Natural killer cell treated with Interleukin-12 subunit alpha and Interleukin-12 subunit beta and Interleukin-15 and Interleukin-18, amount 100 ng/mL, for 72 hours (primary cell): Measurements from ENCODE around the gene NCSTN. TPM values are rescaled to one million over a fixed set of nuclear protein-coding genes. Genes with fewer than 3 reads are reported as not detected.

Experiments used
- ATAC-seq, 2 donors: fragments of 150-1000 bp; cut with Tn5 transposase in 1 of 2; sonication (Bioruptor Pico), chemical (Tn5 transposase) in 1 of 2; 2 replicates each; pipeline ENCODE4 v1.10.0; 2021
- DNase-seq: peaks from one replicate; pipeline ENCODE4 v3.0.0; 2022; ENCODE audit warnings: low spot score
- H3K27ac Mint-ChIP-seq, 2 donors: 1 replicate in 1 of 2; 2 replicates in 1 of 2; pipeline ENCODE4 v1.8.0; 2022; ENCODE audit warnings: mixed read lengths in 2 of 2, mild to moderate bottlenecking in 1 of 2, moderate library complexity in 1 of 2
- H3K27me3 Mint-ChIP-seq, 2 donors: 1 replicate in 1 of 2; 2 replicates in 1 of 2; pipeline ENCODE4 v1.8.0; 2022; ENCODE audit warnings: mixed read lengths in 2 of 2
- H3K36me3 Mint-ChIP-seq: one replicate; pipeline ENCODE4 v1.8.0; 2022; ENCODE audit warnings: mixed read lengths
- H3K4me1 Mint-ChIP-seq, 2 donors: 1 replicate in 1 of 2; 2 replicates in 1 of 2; pipeline ENCODE4 v1.8.0; 2022; ENCODE audit warnings: low read depth in 2 of 2, mixed read lengths in 2 of 2, mild to moderate bottlenecking in 1 of 2
- H3K4me3 Mint-ChIP-seq: one replicate; pipeline ENCODE4 v1.8.0; 2022; ENCODE audit warnings: mixed read lengths
- H3K9me3 Mint-ChIP-seq: 2 replicates; pipeline ENCODE4 v1.8.0; 2022; ENCODE audit warnings: mixed read lengths
- total RNA-seq, 2 donors: library from RNA; stranded (reverse); gene quantifications; one replicate each; pipeline ENCODE4 v1.2.3, GENCODE V29; 2022

NCSTN gene
- total RNA-seq: 10 to 100 TPM; 92.5 to 95.9 TPM

- Mint-ChIP-seq H3K36me3 (peaks cover 39% of the 10 kb centered on the region), H3K27ac (peak within 1 kb of the TSS; percentile 94 to 100), H3K9me3 (no peaks in the 10 kb centered on the region), H3K27me3 (no peaks in the 10 kb centered on the region), H3K4me1 (peaks cover 45 to 59% of the 10 kb centered on the region in 2 donors), H3K4me3 (peak within 1 kb of the TSS; percentile 98)
- DNase-seq: peak; percentile 96
- ATAC-seq: peak; percentile 99 to 100
Measured at GRCh38 chr1:160342953-160343869, at the start of gene NCSTN, which contains the start of gene COPA. NCSTN (plus strand) TSS chr1:160343383; CDS start chr1:160343397, 14 bp downstream. COPA (minus strand) TSS chr1:160343250; CDS start chr1:160343170, 80 bp downstream.

DNA sequence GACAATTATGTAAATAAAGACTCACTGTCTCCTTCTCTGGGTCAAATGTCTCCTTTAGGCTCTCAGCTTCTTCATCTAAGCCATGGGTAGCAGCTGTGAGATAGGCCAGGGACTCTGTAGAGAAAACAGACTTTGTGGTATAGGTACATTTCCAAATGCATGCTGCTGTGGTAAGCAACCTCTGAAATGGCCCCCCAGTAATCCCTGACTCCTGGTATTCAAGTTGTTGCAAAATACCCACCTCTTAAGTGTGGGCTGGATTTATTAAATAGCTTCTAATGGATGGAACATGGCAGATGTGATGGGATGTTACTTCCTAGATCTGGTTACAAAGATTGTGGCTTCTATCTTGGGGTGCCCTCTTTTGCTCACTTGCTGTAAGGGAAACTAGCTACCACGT lies 47.1 kb upstream of the NCSTN start:
- H3K4me1 Mint-ChIP-seq: peaks cover 0 to 7% of the 10 kb centered on the region in 2 donors

DNA sequence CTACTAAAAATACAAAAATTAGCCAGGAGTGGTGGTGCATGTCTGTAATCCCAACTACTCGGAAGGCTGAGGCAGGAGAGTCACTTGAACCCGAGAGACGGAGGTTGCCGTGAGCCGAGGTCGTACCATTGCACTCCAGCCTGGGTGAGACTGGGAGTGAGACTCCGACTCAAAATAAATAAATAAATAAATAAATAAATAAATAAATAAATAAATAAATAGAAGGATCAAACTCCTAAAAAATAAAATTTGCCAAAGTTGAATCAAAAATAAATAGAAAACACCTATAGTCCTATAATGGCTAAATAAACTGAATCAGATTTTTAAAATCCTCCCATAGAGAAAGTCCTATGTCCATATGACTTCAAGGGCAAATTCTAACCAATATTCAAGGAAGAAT lies 43.0 kb upstream of the NCSTN start:
- Mint-ChIP-seq H3K27me3 (no peaks in the 10 kb centered on the region), H3K4me1 (no peaks in the 10 kb centered on the region), H3K27ac (peak overlapping the region in 1 of 2 donors; percentile 51), H3K4me3 (no peak overlapping the region), H3K9me3 (no peaks in the 10 kb centered on the region), H3K36me3 (peaks cover 54% of the 10 kb centered on the region)
- ATAC-seq (no peak), DNase-seq (no peak)

More for the DNA sequence above, 47.1 kb upstream of the NCSTN start:
- DNase-seq: no peak
- H3K4me3 Mint-ChIP-seq: no peak overlapping the region
- no peak for ATAC-seq
- H3K27me3 Mint-ChIP-seq: no peaks in the 10 kb centered on the region
- peaks cover 69% of the 10 kb centered on the region for H3K36me3 Mint-ChIP-seq
- no peak overlapping the region for H3K27ac Mint-ChIP-seq
- H3K9me3 Mint-ChIP-seq: no peaks in the 10 kb centered on the region

GRCh38 chr1:160307118-160307791 lies 35.9 kb upstream of the NCSTN start:
- Mint-ChIP-seq H3K36me3 (peaks cover 50% of the 10 kb centered on the region), H3K4me3 (no peak overlapping the region), H3K9me3 (no peaks in the 10 kb centered on the region), H3K4me1 (no peaks in the 10 kb centered on the region), H3K27ac (no peak overlapping the region), H3K27me3 (no peaks in the 10 kb centered on the region)
- DNase-seq (no peak), ATAC-seq (no peak)

DNA sequence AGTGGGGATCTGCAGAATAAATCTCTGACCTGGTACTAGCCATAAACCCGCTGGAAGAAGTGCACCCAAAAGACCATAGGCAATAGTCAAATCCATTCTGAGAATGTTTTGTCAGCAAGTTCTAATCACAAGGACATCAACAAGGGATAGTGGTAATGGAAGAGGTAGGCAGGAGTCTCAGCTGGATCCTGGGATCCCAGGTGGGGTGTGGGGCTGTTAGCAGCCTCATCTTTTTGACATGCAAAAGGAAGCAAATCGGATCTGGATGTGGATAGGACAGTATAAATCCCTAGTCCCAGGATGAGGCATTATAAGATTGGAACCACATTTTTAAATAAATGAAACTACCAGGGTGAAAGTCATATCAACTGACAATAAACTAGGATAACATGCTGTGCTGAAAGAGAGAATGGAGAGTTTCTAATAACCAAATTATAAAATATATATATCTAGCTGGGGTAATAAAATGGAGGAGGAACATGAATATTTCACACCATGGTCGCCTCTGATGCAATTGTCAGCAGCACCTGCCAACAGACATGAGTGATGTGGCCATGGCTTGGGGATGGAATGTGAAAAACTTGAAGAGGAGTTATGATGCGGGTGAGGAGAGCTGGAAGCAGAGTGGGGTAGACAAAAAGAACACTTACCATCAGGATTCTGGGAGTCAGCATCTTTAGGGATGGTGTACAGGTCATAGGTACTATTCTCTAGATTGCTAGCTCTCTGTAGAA lies 34.6 kb upstream of the NCSTN start:
- Mint-ChIP-seq H3K4me1 (peaks cover 0 to 3% of the 10 kb centered on the region in 2 donors), H3K27ac (no peak overlapping the region), H3K27me3 (no peaks in the 10 kb centered on the region), H3K4me3 (no peak overlapping the region), H3K9me3 (no peaks in the 10 kb centered on the region), H3K36me3 (peaks cover 51% of the 10 kb centered on the region)
- DNase-seq: no peak
- ATAC-seq: no peak

- DNase-seq: no peak
- no peak overlapping the region for H3K4me3 Mint-ChIP-seq
- H3K36me3 Mint-ChIP-seq: peaks cover 54% of the 10 kb centered on the region
Measured at GRCh38 chr1:160309185-160309557, 34.0 kb upstream of the NCSTN start.

GRCh38 chr1:160309571-160309970 lies 33.6 kb upstream of the NCSTN start:
- no peaks in the 10 kb centered on the region for H3K9me3 Mint-ChIP-seq
- DNase-seq: no peak
- peaks cover 55% of the 10 kb centered on the region for H3K36me3 Mint-ChIP-seq
- no peak overlapping the region for H3K27ac Mint-ChIP-seq
- no peak overlapping the region for H3K4me3 Mint-ChIP-seq
- H3K4me1 Mint-ChIP-seq: peaks cover 0 to 3% of the 10 kb centered on the region in 2 donors
- no peak for ATAC-seq
- no peaks in the 10 kb centered on the region for H3K27me3 Mint-ChIP-seq

More at GRCh38 chr1:160309185-160309557, 34.0 kb upstream of the NCSTN start:
- no peaks in the 10 kb centered on the region for H3K9me3 Mint-ChIP-seq
- H3K27me3 Mint-ChIP-seq: no peaks in the 10 kb centered on the region
- no peak for ATAC-seq
- no peak overlapping the region for H3K27ac Mint-ChIP-seq
- peaks cover 0 to 3% of the 10 kb centered on the region in 2 donors for H3K4me1 Mint-ChIP-seq

DNA sequence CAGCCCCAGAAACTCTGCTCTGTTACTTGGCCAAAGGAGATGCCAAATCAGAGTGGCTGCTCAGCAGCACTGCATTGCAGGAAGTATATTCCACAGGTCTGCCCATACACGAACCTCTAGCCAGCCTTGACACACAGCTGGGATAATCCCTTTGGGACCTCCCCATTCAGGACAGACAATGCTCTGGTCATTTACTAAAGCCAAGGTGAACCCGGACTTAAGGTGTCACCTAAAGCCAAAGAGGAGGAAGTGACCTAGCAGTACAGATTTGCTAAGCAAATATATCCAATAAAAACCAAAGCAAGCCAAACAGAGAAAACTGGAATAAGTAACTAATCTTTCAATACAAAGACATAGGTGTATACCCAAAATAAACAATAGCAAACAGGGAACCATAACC lies 27.8 kb upstream of the NCSTN start:
- Mint-ChIP-seq H3K4me3 (no peak overlapping the region), H3K4me1 (peaks cover 22 to 27% of the 10 kb centered on the region in 2 donors), H3K9me3 (no peaks in the 10 kb centered on the region), H3K36me3 (peaks cover 72% of the 10 kb centered on the region), H3K27ac (peak overlapping the region in 1 of 2 donors; percentile 32), H3K27me3 (no peaks in the 10 kb centered on the region)
- DNase-seq (no peak), ATAC-seq (no peak)

DNA sequence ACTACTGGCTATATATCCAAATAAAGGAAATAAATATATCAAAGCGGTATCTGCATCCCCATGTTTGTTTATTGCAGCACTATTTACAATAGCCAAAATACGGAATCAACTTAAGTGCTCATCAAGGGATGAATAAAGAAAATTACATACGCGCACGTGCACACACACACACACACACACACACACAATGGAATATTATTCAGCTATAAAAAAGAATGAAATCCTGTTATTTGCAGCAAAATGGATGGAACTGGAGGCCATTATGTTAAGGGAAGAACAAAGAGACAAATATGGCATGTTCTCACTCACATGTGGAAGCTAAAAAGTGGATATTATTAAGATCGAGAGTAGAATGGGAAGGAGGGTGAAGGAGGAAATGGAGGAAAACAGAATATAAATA lies 20.4 kb upstream of the NCSTN start:
- Mint-ChIP-seq H3K4me1 (peaks cover 18 to 28% of the 10 kb centered on the region in 2 donors), H3K4me3 (no peak overlapping the region), H3K27ac (no peak overlapping the region), H3K27me3 (no peaks in the 10 kb centered on the region), H3K36me3 (peaks cover 61% of the 10 kb centered on the region), H3K9me3 (no peaks in the 10 kb centered on the region)
- DNase-seq: no peak
- no peak for ATAC-seq

GRCh38 chr1:160325252-160325651 lies 17.9 kb upstream of the NCSTN start:
- peaks cover 50% of the 10 kb centered on the region for H3K36me3 Mint-ChIP-seq
- no peak for DNase-seq
- no peak overlapping the region for H3K4me3 Mint-ChIP-seq
- H3K4me1 Mint-ChIP-seq: peaks cover 9 to 12% of the 10 kb centered on the region in 2 donors
- no peak for ATAC-seq
- no peaks in the 10 kb centered on the region for H3K27me3 Mint-ChIP-seq
- no peak overlapping the region for H3K27ac Mint-ChIP-seq
- H3K9me3 Mint-ChIP-seq: no peaks in the 10 kb centered on the region

DNA sequence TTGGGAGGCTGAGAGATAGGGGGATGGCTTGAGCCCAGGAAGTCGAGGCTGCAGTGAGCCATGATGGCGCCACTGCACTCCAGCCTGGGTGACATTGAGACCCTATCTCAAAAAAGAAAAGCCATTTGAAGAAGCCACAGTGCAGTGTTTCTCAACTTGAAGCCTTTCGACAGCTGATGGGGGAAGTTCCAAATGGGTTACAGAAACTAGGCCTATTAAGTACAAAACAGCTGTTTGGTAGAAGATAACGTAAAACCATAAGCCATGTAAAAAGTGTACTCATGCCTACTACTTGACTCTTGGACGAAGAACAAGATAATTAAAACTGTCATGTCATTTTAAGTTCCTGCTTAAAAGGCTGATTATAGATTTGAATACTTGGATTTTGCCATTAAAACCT lies 16.8 kb upstream of the NCSTN start:
- peaks cover 50% of the 10 kb centered on the region for H3K36me3 Mint-ChIP-seq
- ATAC-seq: no peak
- no peak overlapping the region for H3K27ac Mint-ChIP-seq

DNA sequence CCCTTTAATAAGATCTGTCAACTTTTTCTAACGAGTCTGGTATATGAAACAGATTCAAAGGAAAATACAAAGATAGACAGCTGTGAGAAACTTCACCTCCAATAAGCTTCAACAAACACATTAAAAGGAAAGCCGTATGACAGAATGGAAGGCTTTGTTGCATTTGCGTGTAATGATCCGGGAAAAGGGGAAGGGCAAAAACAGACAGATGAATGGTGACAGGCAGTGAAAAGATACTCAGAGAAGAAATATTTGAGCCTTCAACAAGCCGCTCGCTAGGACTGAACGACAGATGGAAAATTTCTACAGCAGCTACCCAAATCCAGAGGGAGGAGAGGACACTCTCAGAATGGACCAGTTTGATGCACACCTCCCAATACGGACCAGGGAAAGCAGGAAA lies 15.0 kb upstream of the NCSTN start:
- Mint-ChIP-seq H3K4me3 (no peak overlapping the region), H3K27me3 (no peaks in the 10 kb centered on the region), H3K36me3 (peaks cover 38% of the 10 kb centered on the region), H3K4me1 (peaks cover 0 to 6% of the 10 kb centered on the region in 2 donors), H3K27ac (no peak overlapping the region), H3K9me3 (no peaks in the 10 kb centered on the region)
- DNase-seq (no peak), ATAC-seq (no peak)

More for the DNA sequence above, 16.8 kb upstream of the NCSTN start:
- peaks cover 6 to 12% of the 10 kb centered on the region in 2 donors for H3K4me1 Mint-ChIP-seq
- H3K4me3 Mint-ChIP-seq: no peak overlapping the region
- H3K9me3 Mint-ChIP-seq: no peaks in the 10 kb centered on the region
- H3K27me3 Mint-ChIP-seq: no peaks in the 10 kb centered on the region
- DNase-seq: no peak

DNA sequence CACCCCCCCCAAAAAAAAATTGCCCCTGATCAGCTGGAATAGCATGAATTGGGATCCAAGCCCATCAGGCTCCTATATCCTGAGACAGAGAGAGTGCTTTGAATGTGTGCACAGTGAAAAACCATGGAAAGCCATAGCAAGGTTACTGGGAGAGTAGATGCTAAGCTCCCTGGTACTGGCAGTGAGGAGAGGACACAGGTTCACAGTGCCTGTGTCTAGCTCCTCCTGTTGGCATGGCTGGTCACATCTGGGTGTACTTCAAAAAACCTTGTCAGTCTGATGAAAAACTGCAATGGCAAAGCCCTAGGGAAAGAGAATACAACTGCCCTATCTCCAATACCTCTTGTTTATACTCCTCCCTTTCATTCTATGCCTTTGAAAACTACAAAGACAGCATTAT lies 13.1 kb upstream of the NCSTN start:
- peaks cover 41% of the 10 kb centered on the region for H3K36me3 Mint-ChIP-seq
- H3K4me3 Mint-ChIP-seq: no peak overlapping the region
- ATAC-seq: no peak
- no peak for DNase-seq
- H3K27me3 Mint-ChIP-seq: no peaks in the 10 kb centered on the region
- no peak overlapping the region for H3K27ac Mint-ChIP-seq
- no peaks in the 10 kb centered on the region for H3K9me3 Mint-ChIP-seq
- H3K4me1 Mint-ChIP-seq: peaks cover 0 to 5% of the 10 kb centered on the region in 2 donors
